GM12872 (cell line): Measurements from ENCODE around the gene CPLANE2.

Experiments
- TF ChIP-seq, protein P1 (sequence below): IDR thresholded peaks from 3 replicates; pipeline ENCODE4 v1.5.1; 2011; ENCODE audit warnings: low read depth, mild to moderate bottlenecking, low read length, moderate library complexity; ENCODE audit not compliant: insufficient read depth

CPLANE2 gene

GRCh38 chr1:16183179-16183578 is 53.8 kb downstream of the CPLANE2 start:
- TF ChIP-seq, protein P1, sequence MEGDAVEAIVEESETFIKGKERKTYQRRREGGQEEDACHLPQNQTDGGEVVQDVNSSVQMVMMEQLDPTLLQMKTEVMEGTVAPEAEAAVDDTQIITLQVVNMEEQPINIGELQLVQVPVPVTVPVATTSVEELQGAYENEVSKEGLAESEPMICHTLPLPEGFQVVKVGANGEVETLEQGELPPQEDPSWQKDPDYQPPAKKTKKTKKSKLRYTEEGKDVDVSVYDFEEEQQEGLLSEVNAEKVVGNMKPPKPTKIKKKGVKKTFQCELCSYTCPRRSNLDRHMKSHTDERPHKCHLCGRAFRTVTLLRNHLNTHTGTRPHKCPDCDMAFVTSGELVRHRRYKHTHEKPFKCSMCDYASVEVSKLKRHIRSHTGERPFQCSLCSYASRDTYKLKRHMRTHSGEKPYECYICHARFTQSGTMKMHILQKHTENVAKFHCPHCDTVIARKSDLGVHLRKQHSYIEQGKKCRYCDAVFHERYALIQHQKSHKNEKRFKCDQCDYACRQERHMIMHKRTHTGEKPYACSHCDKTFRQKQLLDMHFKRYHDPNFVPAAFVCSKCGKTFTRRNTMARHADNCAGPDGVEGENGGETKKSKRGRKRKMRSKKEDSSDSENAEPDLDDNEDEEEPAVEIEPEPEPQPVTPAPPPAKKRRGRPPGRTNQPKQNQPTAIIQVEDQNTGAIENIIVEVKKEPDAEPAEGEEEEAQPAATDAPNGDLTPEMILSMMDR = no peak

- TF ChIP-seq, protein P1 = no peak
Measured at GRCh38 chr1:16181887-16182719, 54.9 kb downstream of the CPLANE2 start.
